IPS DF 4.7 (cell line): ENCODE data around the gene HPSE2.
"Not testable (repeated sequence)": the region's sequence is repeated elsewhere in the genome, so short reads cannot be mapped to it uniquely, and the experiment has no call there.

Source experiments
- DNase-seq: peaks from one replicate; pipeline ENCODE4 v3.0.0-alpha.2; 2013; ENCODE audit warnings: low spot score; ENCODE audit errors: extremely low read depth

The HPSE2 gene

GRCh38 chr10:98921316-98921715, 314.3 kb downstream of the HPSE2 start:
- DNase-seq, result no peak

- DNase-seq, result no peak
These were observed 314.8 kb downstream of the HPSE2 start for GRCh38 chr10:98920807-98921206.

- no peak for DNase-seq
These were observed 315.3 kb downstream of the HPSE2 start for GRCh38 chr10:98920360-98920759.

GRCh38 chr10:98919899-98920298, 315.8 kb downstream of the HPSE2 start:
- no peak for DNase-seq

- DNase-seq, result no peak
These were observed 317.8 kb downstream of the HPSE2 start for GRCh38 chr10:98917828-98918227.

- no peak for DNase-seq
These were observed 319.0 kb downstream of the HPSE2 start for GRCh38 chr10:98916526-98917125.

GRCh38 chr10:98915911-98916310, 319.7 kb downstream of the HPSE2 start:
- no peak for DNase-seq

- DNase-seq, result no peak
These were observed 325.1 kb downstream of the HPSE2 start for GRCh38 chr10:98910546-98910945.

- DNase-seq, result no peak
These were observed 325.6 kb downstream of the HPSE2 start for GRCh38 chr10:98910048-98910447.

GRCh38 chr10:98908868-98909267, 326.8 kb downstream of the HPSE2 start:
- DNase-seq, result no peak

GRCh38 chr10:98908247-98908646, 327.4 kb downstream of the HPSE2 start:
- not testable (repeated sequence) for DNase-seq

GRCh38 chr10:98901441-98902110, 334.1 kb downstream of the HPSE2 start:
- DNase-seq, result no peak

- no peak for DNase-seq
These were observed 336.6 kb downstream of the HPSE2 start for GRCh38 chr10:98899018-98899417.

- DNase-seq, result no peak
These were observed 343.1 kb downstream of the HPSE2 start for GRCh38 chr10:98892523-98892922.

- no peak for DNase-seq
These were observed 349.0 kb downstream of the HPSE2 start for GRCh38 chr10:98886686-98887085.

- DNase-seq, result no peak
These were observed 350.3 kb downstream of the HPSE2 start for GRCh38 chr10:98885378-98885777.

- no peak for DNase-seq
These were observed 353.9 kb downstream of the HPSE2 start for GRCh38 chr10:98881789-98882188.

- DNase-seq, result no peak
These were observed 354.7 kb downstream of the HPSE2 start for GRCh38 chr10:98880971-98881370.

GRCh38 chr10:98878921-98879320, 356.7 kb downstream of the HPSE2 start:
- no peak for DNase-seq

GRCh38 chr10:98878418-98878817, 357.2 kb downstream of the HPSE2 start:
- DNase-seq, result no peak

- DNase-seq, result no peak
These were observed 373.7 kb downstream of the HPSE2 start for GRCh38 chr10:98861962-98862361.

GRCh38 chr10:98858525-98858924, 377.1 kb downstream of the HPSE2 start:
- DNase-seq, result no peak
